Measurements from ENCODE around the gene SPNS2. TPM values are rescaled to one million over a fixed set of nuclear protein-coding genes. Genes with fewer than 3 reads are reported as not detected.

SPNS2 gene
- total RNA-seq, 4 donors from 2014 or later = 8.7 to 72.0 (median 18.2) TPM

- Histone ChIP-seq H3K4me1 (peaks cover 19 to 68% (median 47%) of the 10 kb centered on the region in 4 donors), H3K4me3 (no peak overlapping the region), H3K36me3 (no peaks in the 10 kb centered on the region), H3K9me3 (no peaks in the 10 kb centered on the region), H3K27ac (peak overlapping the region; percentile 66 to 87 (median 76)), H3K27me3 (no peaks in the 10 kb centered on the region)
- in situ Hi-C loops (cut with MboI; ENCODE audit: low pct_ligation_motif_present in 1 of 4, low pct_unique_long_range_greater_than_20kb in 1 of 4, low sequenced_read_pairs in 3 of 4) (no loop called here), intact Hi-C loops (cut with DNase I; ENCODE audit: low total_unique reads) (no loop called here)
- TF ChIP-seq CTCF (IDR thresholded peaks at IDR 0.05) (no peak), POLR2AphosphoS5 (IDR thresholded peaks at IDR 0.05) (peak in 1 of 3 donors; percentile 62), EP300 (IDR thresholded peaks at IDR 0.05; ENCODE audit: low read depth) (no peak), POLR2A (IDR thresholded peaks at IDR 0.05) (no peak)
- WGBS, 2 donors (ENCODE audit: low coverage in 1 of 2) = 22 to 38% methylated on average over 2 to 13 of the region's 14 CpGs
- peak; percentile 81 for DNase-seq
Observed at GRCh38 chr17:4480929-4481898, 17.5 kb upstream of the SPNS2 start.

- Histone ChIP-seq H3K27me3 (no peaks in the 10 kb centered on the region), H3K36me3 (no peaks in the 10 kb centered on the region), H3K9me3 (no peaks in the 10 kb centered on the region), H3K4me1 (peaks cover 17 to 56% (median 41%) of the 10 kb centered on the region in 4 donors), H3K27ac (peak overlapping the region; percentile 58 to 87 (median 72)), H3K4me3 (no peak overlapping the region)
- TF ChIP-seq CTCF (IDR thresholded peaks at IDR 0.05) (no peak), EP300 (IDR thresholded peaks at IDR 0.05; ENCODE audit: low read depth) (no peak), POLR2A (IDR thresholded peaks at IDR 0.05) (no peak), POLR2AphosphoS5 (IDR thresholded peaks at IDR 0.05) (no peak)
- DNase-seq = peak; percentile 35
- WGBS, 2 donors (ENCODE audit: low coverage in 1 of 2) = 88% methylated on average over 16 of the region's 16 CpGs; no CpG with 5 or more reads in 1 of the 2 donors
- in situ Hi-C loops (cut with MboI; ENCODE audit: low pct_ligation_motif_present in 1 of 4, low pct_unique_long_range_greater_than_20kb in 1 of 4, low sequenced_read_pairs in 3 of 4) (no loop called here), intact Hi-C loops (cut with DNase I; ENCODE audit: low total_unique reads) (no loop called here)
Observed at GRCh38 chr17:4482338-4483011, 16.2 kb upstream of the SPNS2 start.

GRCh38 chr17:4483012-4483840 lies 15.5 kb upstream of the SPNS2 start:
- Histone ChIP-seq H3K27ac (peak overlapping the region; percentile 58 to 87 (median 72)), H3K4me3 (no peak overlapping the region)
- in situ Hi-C loops (cut with MboI; ENCODE audit: low pct_ligation_motif_present in 1 of 4, low pct_unique_long_range_greater_than_20kb in 1 of 4, low sequenced_read_pairs in 3 of 4) = no loop called here

More at GRCh38 chr17:4483012-4483840, 15.5 kb upstream of the SPNS2 start:
- no peaks in the 10 kb centered on the region for H3K27me3 ChIP-seq
- intact Hi-C loops (cut with DNase I; ENCODE audit: low total_unique reads) = no loop called here
- DNase-seq = peak; percentile 66
- H3K36me3 ChIP-seq = no peaks in the 10 kb centered on the region
- peaks cover 17 to 54% (median 41%) of the 10 kb centered on the region in 4 donors for H3K4me1 ChIP-seq
- 58% methylated on average over 13 of the region's 13 CpGs; no CpG with 5 or more reads in 1 of the 2 donors for WGBS, 2 donors (ENCODE audit: low coverage in 1 of 2)
- no peaks in the 10 kb centered on the region for H3K9me3 ChIP-seq
- TF ChIP-seq CTCF (IDR thresholded peaks at IDR 0.05) (no peak), POLR2AphosphoS5 (IDR thresholded peaks at IDR 0.05) (peak in 2 of 3 donors; percentile 39 to 79), EP300 (IDR thresholded peaks at IDR 0.05; ENCODE audit: low read depth) (no peak), POLR2A (IDR thresholded peaks at IDR 0.05) (peak; percentile 15)
